HepG2 (cell line): ENCODE data around the gene PLXNA3. TPM values are rescaled to one million over a fixed set of nuclear protein-coding genes. Genes with fewer than 3 reads are reported as not detected.

Source experiments
- EHMT2 ChIP-seq: fragments of 200-600 bp; sonication (generic); IDR thresholded peaks from 2 replicates; pipeline ENCODE4 v1.7.0; 2017; ENCODE audit warnings: antibody characterized with exemption, low read depth, low read length, borderline replicate concordance
- ELF1 ChIP-seq: sonication (generic); formaldehyde crosslinking; IDR thresholded peaks from 2 replicates; pipeline ENCODE4 v1.4.0; 2020; ENCODE audit warnings: missing genetic modification reagents
- HDAC1 ChIP-seq: sonication (generic); formaldehyde crosslinking; IDR thresholded peaks from 2 replicates; pipeline ENCODE4 v1.5.1; 2020; ENCODE audit warnings: mild to moderate bottlenecking, missing genetic modification reagents
- NCOA2 ChIP-seq: sonication (generic); formaldehyde crosslinking; IDR thresholded peaks from 2 replicates; pipeline ENCODE4 v1.8.0; 2022; ENCODE audit warnings: inconsistent platforms
- PATZ1 ChIP-seq: sonication (generic); formaldehyde crosslinking; IDR thresholded peaks from 2 replicates; pipeline ENCODE4 v1.4.0; 2020; ENCODE audit warnings: missing genetic modification reagents
- POLR2A ChIP-seq, 2 experiments: IDR thresholded peaks; 2 replicates each; pipeline ENCODE4 v1.6.1; 2011; ENCODE audit warnings: low read depth in 2 of 2, low read length in 2 of 2, mild to moderate bottlenecking in 1 of 2, moderate library complexity in 1 of 2; ENCODE audit not compliant: insufficient read depth in 1 of 2
- PPARG ChIP-seq: conservative IDR thresholded peaks from 2 replicates; pipeline ENCODE4 v1.6.1; 2016; ENCODE audit warnings: missing biosample characterization, missing genetic modification reagents
- REL ChIP-seq: sonication (generic); formaldehyde crosslinking; conservative IDR thresholded peaks from 2 replicates; pipeline ENCODE4 v1.8.0; 2022; ENCODE audit warnings: mild to moderate bottlenecking, missing genetic modification reagents, moderate library complexity
- SAP130 ChIP-seq: IDR thresholded peaks from 2 replicates; pipeline ENCODE4 v1.6.1; 2016; ENCODE audit warnings: low read depth
- SMARCC2 ChIP-seq: fragments of 450-650 bp; IDR thresholded peaks from 2 replicates; pipeline ENCODE4 v1.6.1; 2017; ENCODE audit warnings: antibody characterized with exemption, mild to moderate bottlenecking
- TAF1 ChIP-seq: sonication (generic); formaldehyde crosslinking; IDR thresholded peaks from 2 replicates; pipeline ENCODE4 v1.4.0; 2020; ENCODE audit warnings: missing genetic modification reagents
- TEF ChIP-seq: sonication (generic); formaldehyde crosslinking; IDR thresholded peaks from 2 replicates; pipeline ENCODE4 v1.5.0; 2020; ENCODE audit warnings: missing genetic modification reagents
- TRIM24 ChIP-seq: sonication (generic); formaldehyde crosslinking; IDR thresholded peaks from 2 replicates; pipeline ENCODE4 v1.8.0; 2022; ENCODE audit warnings: mild to moderate bottlenecking, missing genetic modification reagents
- ZNF256 ChIP-seq: sonication (generic); formaldehyde crosslinking; conservative IDR thresholded peaks from 2 replicates; pipeline ENCODE4 v1.4.0; 2020; ENCODE audit warnings: missing genetic modification reagents
- ZNF263 ChIP-seq: sonication (generic); formaldehyde crosslinking; IDR thresholded peaks from 2 replicates; pipeline ENCODE4 v1.4.0; 2020; ENCODE audit warnings: missing genetic modification reagents
- ZNF335 ChIP-seq: sonication (generic); formaldehyde crosslinking; IDR thresholded peaks from 2 replicates; pipeline ENCODE4 v1.4.0; 2020; ENCODE audit warnings: missing genetic modification reagents
- ZNF749 ChIP-seq: sonication (generic); formaldehyde crosslinking; IDR thresholded peaks from 2 replicates; pipeline ENCODE4 v1.8.0; 2022; ENCODE audit warnings: mild to moderate bottlenecking, missing genetic modification reagents, moderate library complexity, borderline replicate concordance
- ZNF878 ChIP-seq: sonication (generic); formaldehyde crosslinking; IDR thresholded peaks from 2 replicates; pipeline ENCODE4 v1.8.1; 2023; ENCODE audit warnings: mild to moderate bottlenecking, missing genetic modification reagents, moderate library complexity
- polyA plus RNA-seq, 8 experiments: library from polyadenylated mRNA; depleted of rRNA in 3 of 8; stranded (reverse) in 7 of 8; unstranded in 1 of 8; fragments of >200 nt; fragmentation: Illumina TruSeq in 4 of 8; extraction: Trizol in 4 of 8; gene quantifications; 2 replicates each; pipeline versions ENCODE4 v1.2.1 to v1.2.3, GENCODE V29; 2011 to 2016; ENCODE audit warnings: low read depth in 4 of 8, missing spikeins in 1 of 8, mixed read lengths in 1 of 8; ENCODE audit not compliant: insufficient read depth in 1 of 8
- total RNA-seq, 5 experiments: library from RNA; depleted of rRNA; stranded (reverse); fragments of >200 nt; fragmentation: Illumina TruSeq; extraction: Trizol; gene quantifications; 2 replicates each; pipeline ENCODE4 v1.2.3, GENCODE V29; 2016; ENCODE audit warnings: low read depth in 1 of 5
- TF ChIP-seq, protein P1 (sequence below): sonication (generic); formaldehyde crosslinking; IDR thresholded peaks from 2 replicates; pipeline ENCODE4 v1.9.0; 2021; ENCODE audit warnings: missing genetic modification reagents, borderline replicate concordance
- TF ChIP-seq, protein P2 (sequence below): IDR thresholded peaks from 2 replicates; pipeline ENCODE4 v1.6.1; 2018; ENCODE audit warnings: missing genetic modification reagents
- TF ChIP-seq, protein P3 (sequence below): sonication (generic); formaldehyde crosslinking; IDR thresholded peaks from 2 replicates; pipeline ENCODE4 v1.8.1; 2023; ENCODE audit warnings: mild to moderate bottlenecking, missing genetic modification reagents
- TF ChIP-seq, protein P4 (sequence below): sonication (generic); formaldehyde crosslinking; IDR thresholded peaks from 2 replicates; pipeline ENCODE4 v1.5.1; 2020; ENCODE audit warnings: missing genetic modification reagents, mild to moderate bottlenecking, borderline replicate concordance

PLXNA3 gene
- total and polyA plus RNA-seq, 2 of the 13 experiments (the other 11 are each of a cell fraction or from before 2014, with no cell fraction given): 5.8 to 20.6 TPM

DNA sequence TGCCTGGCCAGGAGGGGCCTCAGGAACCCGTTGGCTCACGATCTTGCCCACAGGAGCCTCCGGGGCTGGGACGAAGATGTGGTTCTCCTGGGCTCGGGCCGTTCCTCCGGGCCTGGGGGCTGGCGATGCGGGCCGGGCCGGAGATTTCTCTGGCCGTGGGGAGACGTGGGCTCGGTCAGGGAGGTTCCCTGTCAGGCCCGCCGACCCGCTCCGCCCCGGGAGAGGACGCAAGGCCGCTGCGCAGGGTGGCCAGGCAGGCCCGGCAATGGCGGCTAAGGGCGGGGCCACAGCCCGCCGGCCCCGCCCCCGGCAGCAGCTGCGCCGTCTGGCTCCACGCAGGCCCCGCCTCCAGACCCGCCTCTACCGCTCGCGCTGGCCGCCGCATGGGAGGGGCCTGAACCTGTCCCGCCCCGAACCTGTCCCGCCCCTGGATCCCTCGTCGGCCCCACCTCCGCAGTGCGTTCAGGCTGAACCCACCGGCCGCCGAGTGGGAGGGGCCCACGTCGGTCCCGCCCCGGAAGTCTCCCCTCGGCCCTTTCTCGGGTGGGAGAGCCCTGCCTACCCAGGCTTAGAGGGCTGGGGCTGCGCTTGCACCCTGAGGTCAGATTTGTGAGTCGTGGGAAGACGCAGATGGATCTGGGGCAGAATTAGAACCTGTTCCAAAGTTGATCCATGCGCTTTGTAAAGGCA lies 58.0 kb downstream of the PLXNA3 start, which contains the start of gene FAM3A (continued):
- TF ChIP-seq ELF1 (CRISPR knock-in tag) (peak; percentile 67; the same call in 1 of the 2 replicates), ZNF878 (CRISPR knock-in tag) (no peak), NCOA2 (CRISPR knock-in tag) (0 out of 2 replicates have a peak, but pooled peaks have one; percentile 11), ZNF256 (CRISPR knock-in tag) (no peak), EHMT2 (no peak), POLR2A (IDR thresholded peaks at IDR 0.05; ENCODE audit: insufficient read depth in 1 of 2, low read depth in 2 of 2, low read length in 2 of 2) (peak; percentile 53 to 67; a peak in 3 of 4 replicates), TEF (no peak), ZNF749 (0 out of 2 replicates have a peak, but pooled peaks have one; percentile 27), SAP130 (CRISPR knock-in tag) (peak; percentile 41), PATZ1 (CRISPR knock-in tag) (0 out of 2 replicates have a peak, but pooled peaks have one; percentile 18), TAF1 (peak; percentile 48; the same call in 1 of the 2 replicates), PPARG (CRISPR knock-in tag) (no peak), TRIM24 (no peak), SMARCC2 (no peak), ZNF335 (CRISPR knock-in tag) (no peak), ZNF263 (CRISPR knock-in tag) (no peak), HDAC1 (CRISPR knock-in tag) (peak; percentile 63; the same call in 1 of the 2 replicates), REL (no peak)
- TF ChIP-seq, protein P1, sequence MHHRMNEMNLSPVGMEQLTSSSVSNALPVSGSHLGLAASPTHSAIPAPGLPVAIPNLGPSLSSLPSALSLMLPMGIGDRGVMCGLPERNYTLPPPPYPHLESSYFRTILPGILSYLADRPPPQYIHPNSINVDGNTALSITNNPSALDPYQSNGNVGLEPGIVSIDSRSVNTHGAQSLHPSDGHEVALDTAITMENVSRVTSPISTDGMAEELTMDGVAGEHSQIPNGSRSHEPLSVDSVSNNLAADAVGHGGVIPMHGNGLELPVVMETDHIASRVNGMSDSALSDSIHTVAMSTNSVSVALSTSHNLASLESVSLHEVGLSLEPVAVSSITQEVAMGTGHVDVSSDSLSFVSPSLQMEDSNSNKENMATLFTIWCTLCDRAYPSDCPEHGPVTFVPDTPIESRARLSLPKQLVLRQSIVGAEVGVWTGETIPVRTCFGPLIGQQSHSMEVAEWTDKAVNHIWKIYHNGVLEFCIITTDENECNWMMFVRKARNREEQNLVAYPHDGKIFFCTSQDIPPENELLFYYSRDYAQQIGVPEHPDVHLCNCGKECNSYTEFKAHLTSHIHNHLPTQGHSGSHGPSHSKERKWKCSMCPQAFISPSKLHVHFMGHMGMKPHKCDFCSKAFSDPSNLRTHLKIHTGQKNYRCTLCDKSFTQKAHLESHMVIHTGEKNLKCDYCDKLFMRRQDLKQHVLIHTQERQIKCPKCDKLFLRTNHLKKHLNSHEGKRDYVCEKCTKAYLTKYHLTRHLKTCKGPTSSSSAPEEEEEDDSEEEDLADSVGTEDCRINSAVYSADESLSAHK (CRISPR knock-in tag): no peak
- TF ChIP-seq, protein P2, sequence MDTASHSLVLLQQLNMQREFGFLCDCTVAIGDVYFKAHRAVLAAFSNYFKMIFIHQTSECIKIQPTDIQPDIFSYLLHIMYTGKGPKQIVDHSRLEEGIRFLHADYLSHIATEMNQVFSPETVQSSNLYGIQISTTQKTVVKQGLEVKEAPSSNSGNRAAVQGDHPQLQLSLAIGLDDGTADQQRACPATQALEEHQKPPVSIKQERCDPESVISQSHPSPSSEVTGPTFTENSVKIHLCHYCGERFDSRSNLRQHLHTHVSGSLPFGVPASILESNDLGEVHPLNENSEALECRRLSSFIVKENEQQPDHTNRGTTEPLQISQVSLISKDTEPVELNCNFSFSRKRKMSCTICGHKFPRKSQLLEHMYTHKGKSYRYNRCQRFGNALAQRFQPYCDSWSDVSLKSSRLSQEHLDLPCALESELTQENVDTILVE (CRISPR knock-in tag): no peak
- TF ChIP-seq, protein P3, sequence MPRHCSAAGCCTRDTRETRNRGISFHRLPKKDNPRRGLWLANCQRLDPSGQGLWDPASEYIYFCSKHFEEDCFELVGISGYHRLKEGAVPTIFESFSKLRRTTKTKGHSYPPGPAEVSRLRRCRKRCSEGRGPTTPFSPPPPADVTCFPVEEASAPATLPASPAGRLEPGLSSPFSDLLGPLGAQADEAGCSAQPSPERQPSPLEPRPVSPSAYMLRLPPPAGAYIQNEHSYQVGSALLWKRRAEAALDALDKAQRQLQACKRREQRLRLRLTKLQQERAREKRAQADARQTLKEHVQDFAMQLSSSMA (CRISPR knock-in tag): no peak
- TF ChIP-seq, protein P4, sequence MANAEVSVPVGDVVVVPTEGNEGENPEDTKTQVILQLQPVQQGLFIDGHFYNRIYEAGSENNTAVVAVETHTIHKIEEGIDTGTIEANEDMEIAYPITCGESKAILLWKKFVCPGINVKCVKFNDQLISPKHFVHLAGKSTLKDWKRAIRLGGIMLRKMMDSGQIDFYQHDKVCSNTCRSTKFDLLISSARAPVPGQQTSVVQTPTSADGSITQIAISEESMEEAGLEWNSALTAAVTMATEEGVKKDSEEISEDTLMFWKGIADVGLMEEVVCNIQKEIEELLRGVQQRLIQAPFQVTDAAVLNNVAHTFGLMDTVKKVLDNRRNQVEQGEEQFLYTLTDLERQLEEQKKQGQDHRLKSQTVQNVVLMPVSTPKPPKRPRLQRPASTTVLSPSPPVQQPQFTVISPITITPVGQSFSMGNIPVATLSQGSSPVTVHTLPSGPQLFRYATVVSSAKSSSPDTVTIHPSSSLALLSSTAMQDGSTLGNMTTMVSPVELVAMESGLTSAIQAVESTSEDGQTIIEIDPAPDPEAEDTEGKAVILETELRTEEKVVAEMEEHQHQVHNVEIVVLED (CRISPR knock-in tag): no peak
